Measurements from ENCODE around the gene COPS7B.

GRCh38 chr2:231781798-231782726 lies 4.2 kb upstream of the COPS7B start:
- TF ChIP-seq CTCF (IDR thresholded peaks at IDR 0.05 in 8 of 11, conservative IDR thresholded peaks at IDR 0.05 in 3 of 11) = no peak
- no peak for TF ChIP-seq POLR2A (IDR thresholded peaks at IDR 0.05)

All from spleen (tissue), 7 donors.